Small intestine (tissue), 7 donors: ENCODE results near the gene STK24. TPM values are rescaled to one million over a fixed set of nuclear protein-coding genes. Genes with fewer than 3 reads are reported as not detected.

ENCODE experiments used
- DNase-seq, 2 donors: peaks; one replicate each; pipeline versions ENCODE4 v3.0.0 to v3.0.0-alpha.2; 2013
- FAIRE-seq: peaks from 2 replicates; lab custom pipeline; 2012; peaks lifted over from hg19 to GRCh38; lab: Jason Lieb, UNC
- H3K27ac ChIP-seq, 3 donors: one replicate each; pipeline ENCODE4 v1.5.1; 2013; ENCODE audit warnings: low read length in 2 of 3, mild to moderate bottlenecking in 2 of 3, control low read depth in 1 of 3, inconsistent platforms in 1 of 3, low read depth in 1 of 3, moderate library complexity in 1 of 3
- H3K27me3 ChIP-seq, 3 donors: one replicate each; pipeline ENCODE4 v1.6.1; 2013; ENCODE audit warnings: low read length in 3 of 3, inconsistent platforms in 1 of 3; ENCODE audit not compliant: control insufficient read depth in 3 of 3, insufficient read depth in 3 of 3
- H3K36me3 ChIP-seq, 3 donors: one replicate each; pipeline ENCODE4 v1.6.1; 2013; ENCODE audit warnings: low read length in 3 of 3, inconsistent platforms in 1 of 3, low read depth in 1 of 3, mild to moderate bottlenecking in 1 of 3, moderate library complexity in 1 of 3; ENCODE audit not compliant: control insufficient read depth in 3 of 3, insufficient read depth in 2 of 3
- H3K4me1 ChIP-seq, 3 donors: one replicate each; pipeline ENCODE4 v1.6.1; 2013; ENCODE audit warnings: low read length in 2 of 3, inconsistent platforms in 1 of 3, low read depth in 1 of 3, mild to moderate bottlenecking in 1 of 3, moderate library complexity in 1 of 3; ENCODE audit not compliant: control insufficient read depth in 3 of 3, insufficient read depth in 2 of 3
- H3K4me3 ChIP-seq, 3 donors: one replicate each; pipeline ENCODE4 v1.5.1; 2013; ENCODE audit warnings: low read length in 3 of 3, control low read depth in 1 of 3, inconsistent platforms in 1 of 3, low read depth in 1 of 3, mild to moderate bottlenecking in 1 of 3, moderate library complexity in 1 of 3
- H3K9me3 ChIP-seq, 2 donors: one replicate each; pipeline ENCODE4 v1.6.1; 2013; ENCODE audit warnings: low read depth in 1 of 2, low read length in 1 of 2; ENCODE audit not compliant: control insufficient read depth in 2 of 2, insufficient read depth in 1 of 2
- WGBS, 3 donors: extraction: QIAGEN DNeasy Blood & Tissue Kit; methylation state at CpG; one replicate each; pipeline ENCODE4 v1.1.7; 2013; 5-methylcytosine and 5-hydroxymethylcytosine counted together
- polyA plus RNA-seq, 4 donors: library from polyadenylated mRNA; stranded (reverse) in 3 of 4; unstranded in 1 of 4; fragments of 200-250 nt in 3 of 4; fragments of 120-200 nt in 1 of 4; gene quantifications; one replicate each; pipeline versions ENCODE4 v1.2.1 to v1.2.3, GENCODE V29; 2013
- donor health status: healthy with polysubstance abuse.
- donor health status: control.
- donor health status: control.
- donor health status: Bipolar disorder and iron deficiency.
- donor health status: healthy.

Gene STK24
- polyA plus RNA-seq, 4 donors: 71.4 to 119 (median 115) TPM

DNA sequence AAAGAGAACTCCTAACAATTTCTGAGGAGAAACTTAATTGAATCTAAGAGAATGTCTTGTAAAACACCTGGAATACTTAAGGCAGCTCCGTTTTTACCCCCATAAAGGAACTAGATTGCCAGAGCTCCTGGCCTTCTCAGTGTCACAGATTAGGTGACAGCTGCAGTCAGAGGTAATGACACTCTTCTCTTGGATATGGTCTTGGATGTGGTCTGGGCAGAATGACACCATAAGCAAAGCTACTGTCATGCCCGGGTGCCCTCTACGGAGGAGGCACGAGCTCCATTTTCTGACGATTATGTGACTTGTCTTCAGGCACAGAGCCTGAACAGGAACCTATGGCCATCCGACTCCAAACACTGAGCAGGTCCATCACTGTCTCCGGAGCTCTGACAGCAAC lies 46.7 kb downstream of the STK24 start:
- FAIRE-seq (no peak), DNase-seq (no peak)
- no peak overlapping the region for H3K27ac ChIP-seq
- H3K4me3 ChIP-seq: no peak overlapping the region
- 82 to 87% (median 82%) methylated on average over 7 of the region's 7 CpGs for WGBS, 3 donors
- no peaks in the 10 kb centered on the region for H3K9me3 ChIP-seq
- H3K27me3 ChIP-seq: no peaks in the 10 kb centered on the region
- H3K4me1 ChIP-seq: peaks cover 1 to 13% (median 6%) of the 10 kb centered on the region in 3 donors
- peaks cover 0 to 40% (median 0%) of the 10 kb centered on the region in 3 donors for H3K36me3 ChIP-seq

DNA sequence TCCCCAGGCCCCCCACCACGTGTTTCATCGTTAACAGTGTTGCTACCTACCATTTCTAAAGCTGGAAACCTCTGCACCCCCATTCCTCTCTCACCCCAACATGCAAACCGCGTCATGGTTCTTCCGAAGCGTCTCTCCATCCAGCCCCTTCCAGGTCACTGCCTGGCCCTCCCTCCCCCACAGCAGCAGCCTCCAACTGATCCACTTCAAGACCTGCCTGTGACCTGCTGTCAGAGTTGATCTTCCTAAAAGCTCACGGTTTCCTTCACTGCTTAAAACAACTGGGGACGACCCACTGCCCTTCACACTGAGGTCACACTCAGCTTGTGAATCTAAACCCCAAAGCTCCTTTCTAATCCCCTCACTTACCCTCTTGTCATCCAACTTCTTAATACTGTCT lies 47.7 kb downstream of the STK24 start:
- 91 to 93% (median 92%) methylated on average over 8 of the region's 8 CpGs for WGBS, 3 donors
- DNase-seq (no peak), FAIRE-seq (no peak)
- Histone ChIP-seq H3K36me3 (peaks cover 0 to 44% (median 0%) of the 10 kb centered on the region in 3 donors), H3K27ac (no peak overlapping the region), H3K4me1 (peaks cover 3 to 14% (median 10%) of the 10 kb centered on the region in 3 donors), H3K4me3 (no peak overlapping the region), H3K9me3 (no peaks in the 10 kb centered on the region), H3K27me3 (no peaks in the 10 kb centered on the region)

DNA sequence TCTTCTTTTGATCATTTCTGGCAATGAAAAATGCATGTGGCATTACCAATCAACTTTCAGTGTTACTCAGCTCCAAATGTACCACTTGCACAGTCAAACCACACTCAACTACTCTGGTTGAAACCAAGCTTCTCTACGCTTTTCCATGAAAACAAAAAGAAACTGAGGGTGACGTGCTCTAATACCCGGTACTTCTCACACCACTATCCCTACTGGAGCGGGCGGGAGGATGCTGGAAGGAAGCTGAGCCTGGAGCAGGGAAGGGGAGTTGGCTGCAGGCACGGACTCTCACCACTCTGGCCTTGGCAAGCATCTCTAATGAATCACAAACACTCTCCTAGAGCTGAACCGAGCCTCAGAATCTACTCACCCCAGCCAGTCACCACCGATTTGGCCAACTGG lies 48.2 kb downstream of the STK24 start:
- H3K27me3 ChIP-seq: no peaks in the 10 kb centered on the region
- no peak overlapping the region for H3K4me3 ChIP-seq
- H3K27ac ChIP-seq: no peak overlapping the region
- 61 to 78% (median 64%) methylated on average over 8 of the region's 8 CpGs for WGBS, 3 donors
- peaks cover 0 to 45% (median 0%) of the 10 kb centered on the region in 3 donors for H3K36me3 ChIP-seq
- H3K4me1 ChIP-seq: peaks cover 7 to 17% (median 11%) of the 10 kb centered on the region in 3 donors
- no peak for DNase-seq
- FAIRE-seq: no peak
- no peaks in the 10 kb centered on the region for H3K9me3 ChIP-seq

DNA sequence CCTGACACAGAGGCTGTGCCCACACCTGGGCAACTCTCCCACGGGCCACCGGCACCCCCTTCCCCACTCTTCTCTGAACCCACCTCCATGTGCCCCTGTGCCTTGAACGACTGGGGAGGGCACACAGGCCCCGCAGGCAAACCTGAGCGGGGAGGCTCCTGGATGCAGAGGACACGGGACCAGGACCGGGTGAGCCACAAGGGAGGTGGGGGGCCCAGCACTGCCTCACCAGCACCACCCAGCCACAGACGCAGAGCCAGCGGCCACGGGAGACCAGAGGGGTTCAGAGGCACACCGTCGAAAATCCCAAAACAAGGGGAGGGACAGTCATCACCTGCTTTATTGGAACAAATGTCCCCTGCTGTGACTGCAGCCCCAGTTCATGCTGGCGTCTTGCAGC lies 49.4 kb downstream of the STK24 start:
- H3K27me3 ChIP-seq: no peaks in the 10 kb centered on the region
- FAIRE-seq: no peak
- H3K4me3 ChIP-seq: no peak overlapping the region
- H3K27ac ChIP-seq: no peak overlapping the region
- 94 to 95% (median 94%) methylated on average over 13 of the region's 13 CpGs for WGBS, 3 donors
- peaks cover 0 to 51% (median 0%) of the 10 kb centered on the region in 3 donors for H3K36me3 ChIP-seq
- peaks cover 7 to 28% (median 16%) of the 10 kb centered on the region in 3 donors for H3K4me1 ChIP-seq
- DNase-seq: no peak
- H3K9me3 ChIP-seq: no peaks in the 10 kb centered on the region

DNA sequence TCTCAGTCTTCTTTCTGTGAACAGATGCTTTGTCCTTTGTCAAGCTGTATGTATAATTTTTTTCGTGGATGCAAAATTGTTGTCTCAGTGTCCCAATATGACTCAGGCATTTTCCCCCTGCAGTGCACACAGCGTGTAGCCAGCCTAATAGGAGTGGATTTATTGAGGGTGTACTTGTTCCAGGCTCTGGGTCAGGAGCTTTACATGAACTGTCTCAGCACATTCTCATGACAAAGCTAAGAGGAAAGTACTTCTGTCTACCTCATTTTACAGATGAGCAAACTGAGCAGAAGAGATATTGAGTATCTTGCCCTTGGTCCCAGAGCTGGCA lies 50.8 kb downstream of the STK24 start:
- DNase-seq (no peak), FAIRE-seq (no peak)
- H3K36me3 ChIP-seq: peaks cover 0 to 53% (median 0%) of the 10 kb centered on the region in 3 donors
- H3K4me1 ChIP-seq: peaks cover 7 to 40% (median 16%) of the 10 kb centered on the region in 3 donors
- H3K9me3 ChIP-seq: no peaks in the 10 kb centered on the region
- H3K27me3 ChIP-seq: no peaks in the 10 kb centered on the region
- H3K27ac ChIP-seq: no peak overlapping the region
- 69 to 79% (median 77%) methylated on average over 2 of the region's 2 CpGs for WGBS, 3 donors
- no peak overlapping the region for H3K4me3 ChIP-seq

DNA sequence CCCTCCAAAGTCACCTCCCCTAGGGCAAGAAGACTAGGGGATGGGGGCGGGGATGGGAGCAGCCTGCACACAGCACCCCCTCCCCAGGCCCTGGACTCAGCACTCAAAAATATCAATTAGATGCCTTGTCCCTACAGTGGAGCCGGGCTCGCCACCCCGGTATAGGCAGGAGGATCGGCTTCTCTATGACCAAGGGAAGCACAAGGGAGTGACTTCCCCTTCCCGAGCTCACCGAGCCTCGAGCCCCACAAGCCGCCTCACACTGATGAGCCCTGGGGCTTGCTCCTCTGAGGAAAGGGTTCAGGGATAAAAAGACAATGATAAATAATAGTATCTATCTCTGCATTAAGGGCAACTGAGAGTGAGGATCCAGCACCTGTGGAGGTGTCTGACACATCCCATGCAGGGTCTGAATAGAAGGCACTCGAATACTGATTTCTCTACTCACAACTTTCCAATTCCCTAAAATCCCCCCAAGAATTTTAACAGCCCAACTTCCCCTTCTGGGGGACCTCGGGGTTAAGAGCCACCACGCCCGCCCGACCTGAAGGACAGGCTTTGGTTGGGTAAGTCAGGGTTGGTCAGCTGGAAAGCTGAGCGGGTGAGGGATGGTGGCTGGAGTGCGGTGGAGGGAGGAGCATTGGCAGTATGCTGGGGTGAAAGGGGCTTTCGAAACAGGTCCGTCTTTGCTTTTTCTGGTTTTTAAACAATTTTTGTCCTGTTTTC lies 51.3 kb downstream of the STK24 start:
- H3K36me3 ChIP-seq: peaks cover 0 to 56% (median 0%) of the 10 kb centered on the region in 3 donors
- no peak for FAIRE-seq
- H3K9me3 ChIP-seq: no peaks in the 10 kb centered on the region
- peaks cover 7 to 40% (median 16%) of the 10 kb centered on the region in 3 donors for H3K4me1 ChIP-seq
- no peak overlapping the region for H3K4me3 ChIP-seq
- H3K27me3 ChIP-seq: no peaks in the 10 kb centered on the region
- DNase-seq: no peak
- WGBS, 3 donors: 82 to 86% (median 82%) methylated on average over 18 of the region's 18 CpGs
- no peak overlapping the region for H3K27ac ChIP-seq

DNA sequence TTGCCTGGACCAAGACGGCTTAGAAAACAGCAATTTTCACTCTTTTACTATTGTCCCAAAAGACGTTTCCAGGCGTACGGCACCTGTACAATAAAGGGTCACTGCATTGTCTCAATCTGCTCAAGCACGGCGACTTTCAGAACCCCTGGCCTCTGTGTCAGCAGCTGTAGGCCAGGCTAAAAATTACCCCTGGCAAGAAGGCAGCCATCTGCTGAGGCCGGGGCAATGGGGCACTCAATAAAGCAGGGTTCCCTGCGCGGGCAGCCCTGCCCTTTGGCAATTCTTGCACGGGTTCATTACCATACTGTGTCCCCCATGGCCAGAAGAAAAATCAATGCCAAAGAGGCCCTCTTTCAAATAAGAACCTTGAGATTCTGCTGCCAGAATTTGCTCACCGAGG lies 52.1 kb downstream of the STK24 start:
- Histone ChIP-seq H3K27ac (no peak overlapping the region), H3K9me3 (no peaks in the 10 kb centered on the region), H3K27me3 (no peaks in the 10 kb centered on the region), H3K4me3 (no peak overlapping the region), H3K36me3 (peaks cover 0 to 51% (median 0%) of the 10 kb centered on the region in 3 donors), H3K4me1 (peaks cover 7 to 40% (median 16%) of the 10 kb centered on the region in 3 donors)
- 48 to 68% (median 59%) methylated on average over 11 of the region's 11 CpGs for WGBS, 3 donors
- DNase-seq: no peak
- FAIRE-seq: no peak

DNA sequence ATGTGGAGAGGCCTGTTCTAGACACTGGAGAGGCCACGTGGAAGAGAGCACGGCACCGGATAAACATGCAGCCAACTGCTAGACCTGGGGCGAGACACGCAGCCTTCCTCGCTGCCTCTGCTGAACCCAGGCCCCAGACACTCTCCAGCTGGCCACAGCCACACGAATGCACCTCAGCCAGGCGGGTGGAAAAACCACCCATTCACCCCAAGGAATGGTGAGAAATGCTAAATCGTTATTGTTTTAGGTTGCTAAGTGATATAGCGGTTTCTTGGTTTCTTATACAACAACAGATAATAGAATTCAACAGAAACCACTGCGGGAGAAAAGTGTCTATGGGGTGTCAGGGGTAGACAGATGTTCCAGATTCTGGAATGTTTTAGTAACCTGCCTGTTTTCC lies 52.5 kb downstream of the STK24 start:
- no peak for DNase-seq
- H3K27ac ChIP-seq: no peak overlapping the region
- WGBS, 3 donors: 87 to 89% (median 89%) methylated on average over 11 of the region's 11 CpGs
- H3K4me1 ChIP-seq: peaks cover 7 to 40% (median 16%) of the 10 kb centered on the region in 3 donors
- H3K4me3 ChIP-seq: no peak overlapping the region
- H3K36me3 ChIP-seq: peaks cover 0 to 49% (median 0%) of the 10 kb centered on the region in 3 donors
- no peaks in the 10 kb centered on the region for H3K9me3 ChIP-seq
- H3K27me3 ChIP-seq: no peaks in the 10 kb centered on the region
- FAIRE-seq: no peak
